GM18517 (cell line): Measurements from ENCODE around the gene RILP.
A peak's percentile ranks its signal among the peaks of the same experiment; 100 is the strongest.

Source experiments
- ATAC-seq: cut with Tn5 transposase; IDR thresholded peaks from one replicate; pipeline ENCODE4 v1.9.1; 2021; ENCODE audit warnings: mild to moderate bottlenecking, moderate library complexity; ENCODE audit not compliant: unreplicated experiment

The RILP gene

DNA sequence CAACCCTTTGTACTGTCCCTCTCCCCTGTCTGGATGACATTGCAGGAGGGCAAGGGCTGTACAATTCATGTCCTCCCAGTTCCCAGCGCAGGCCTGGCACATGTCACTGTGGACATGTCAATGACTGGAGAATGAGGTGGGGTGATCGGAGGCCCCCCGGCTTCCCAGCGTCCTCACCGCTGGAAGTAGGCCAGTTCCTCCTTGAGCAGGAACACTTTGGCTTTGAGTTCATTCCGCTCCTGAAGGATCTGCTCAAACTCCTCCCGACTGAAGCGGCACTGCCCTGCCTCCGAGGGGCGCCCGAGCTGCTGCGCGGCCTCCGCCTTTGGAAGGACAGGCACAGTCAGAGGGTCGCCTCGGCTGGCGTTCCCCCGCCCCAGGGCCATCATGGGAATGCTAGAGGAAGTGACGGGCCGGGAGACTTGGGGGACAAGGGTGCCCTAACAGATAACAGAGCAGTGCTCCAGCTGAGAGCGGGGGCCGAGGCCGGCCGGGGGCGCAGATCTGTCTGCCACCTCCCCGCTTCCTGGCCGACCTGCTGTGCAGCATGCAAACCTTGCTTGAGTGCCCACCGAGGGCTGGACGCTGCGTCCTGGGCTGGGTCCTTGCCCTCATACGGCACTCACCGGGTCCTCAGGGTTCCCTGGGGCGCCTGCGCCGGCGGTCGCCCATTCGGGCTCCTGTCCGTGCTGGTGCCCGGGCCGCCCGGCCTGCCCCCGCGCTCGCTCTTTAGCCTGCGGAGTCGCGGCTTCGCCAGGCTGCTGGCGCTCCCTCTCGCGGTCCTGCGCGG lies 1.3 kb downstream of the RILP start:
- ATAC-seq: peak; percentile 36

DNA sequence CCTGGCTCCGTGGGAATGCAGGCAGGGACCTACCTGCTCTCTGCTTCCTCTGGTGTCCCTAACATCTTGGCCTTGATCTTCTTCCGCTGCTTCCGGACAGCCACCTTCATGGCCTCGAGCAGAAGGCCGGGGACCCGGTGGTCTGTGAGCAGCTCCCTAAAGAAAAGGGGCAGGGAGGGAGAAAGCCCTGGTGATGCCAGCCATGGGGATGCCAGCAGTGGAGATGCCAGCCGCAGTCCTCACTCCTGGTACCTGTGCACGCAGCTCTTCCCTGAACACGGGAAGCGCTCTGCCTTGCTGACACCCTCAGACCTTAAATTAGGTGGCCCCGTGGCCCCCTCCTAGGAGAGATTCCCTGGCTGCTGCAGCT lies 1.9 kb downstream of the RILP start:
- no peak for ATAC-seq

DNA sequence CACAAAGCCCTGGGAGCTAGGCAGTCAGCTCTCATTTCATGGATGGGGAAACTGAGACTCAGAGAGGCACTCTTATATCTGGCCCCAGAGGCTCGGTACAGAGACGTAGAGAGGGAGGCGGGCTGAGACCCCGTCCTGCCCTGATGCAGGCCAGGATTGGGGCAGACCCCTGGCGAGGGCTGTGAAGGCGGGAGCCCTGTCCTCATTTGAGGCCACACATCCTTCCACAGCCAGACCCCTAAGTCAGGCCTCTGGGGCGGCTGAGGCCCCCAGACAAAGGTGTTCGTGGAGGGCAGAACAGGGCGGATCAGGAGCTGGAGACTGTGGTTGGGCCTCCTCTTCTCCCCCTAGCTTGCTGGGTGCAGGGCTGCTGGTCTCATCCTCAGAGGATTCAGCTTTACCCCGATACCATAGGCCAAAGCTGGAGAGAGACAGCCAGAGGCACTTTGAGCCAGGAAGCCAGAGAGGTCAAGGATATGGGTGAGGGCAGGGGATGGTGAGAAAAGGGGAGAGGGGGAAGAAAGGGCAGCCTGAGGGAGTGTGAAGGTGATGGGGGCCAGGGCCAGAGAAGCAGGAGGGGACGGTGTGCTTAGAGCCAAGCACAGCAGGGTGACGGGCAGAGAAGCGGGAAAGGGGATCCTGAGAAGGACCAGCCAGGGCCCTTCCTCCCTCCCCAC lies 3.3 kb downstream of the RILP start:
- ATAC-seq: no peak

DNA sequence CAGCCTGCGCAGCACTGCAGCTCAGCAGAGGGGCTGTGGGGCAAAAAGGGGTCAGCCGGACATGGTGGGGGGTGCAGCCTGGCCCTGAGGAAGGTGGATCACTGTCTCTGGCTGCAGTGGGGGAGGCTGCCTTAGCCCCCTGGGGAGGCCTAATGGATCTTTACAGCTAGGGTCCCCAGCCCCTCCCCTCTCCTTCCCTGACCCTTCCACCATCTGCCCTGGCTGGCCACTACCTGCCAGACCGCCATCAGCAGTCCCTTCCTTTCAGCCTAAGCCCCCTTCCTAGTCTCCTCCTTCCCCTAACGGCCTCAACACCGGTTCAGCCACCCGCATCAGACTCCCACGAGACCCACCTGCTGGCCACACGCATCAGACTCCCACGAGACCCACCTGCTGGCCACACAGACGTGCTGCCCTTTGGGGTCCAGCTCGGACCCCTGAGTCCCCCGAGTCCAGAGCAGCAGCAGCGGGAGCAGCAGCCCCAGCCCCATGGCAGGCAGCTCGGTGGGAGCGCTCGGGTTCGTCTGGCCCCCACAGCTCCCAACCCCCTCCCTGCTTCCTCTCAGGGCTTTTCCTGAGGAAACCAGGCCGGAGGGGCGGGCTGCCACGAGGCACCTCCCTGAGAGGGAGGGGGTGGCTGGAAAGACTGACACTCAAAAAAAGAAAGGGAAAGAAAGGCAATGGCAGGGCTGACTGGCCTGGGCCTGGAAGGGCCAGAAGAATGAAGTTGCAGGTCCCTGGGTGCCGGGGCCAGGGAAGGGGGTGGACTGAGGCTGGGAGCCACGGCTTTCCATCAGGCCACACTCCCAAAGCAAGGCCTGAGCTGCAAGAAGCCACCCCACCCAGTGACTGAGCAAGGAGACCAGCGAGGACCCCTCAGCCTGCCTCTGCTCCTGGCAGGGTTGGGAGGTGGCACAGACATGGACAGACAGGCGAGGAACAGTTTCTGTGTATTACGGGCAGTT lies 4.2 kb downstream of the RILP start, which contains the start of gene SCARF1:
SCARF1 (minus strand) TSS at position 526 of the 965 bp plus-strand sequence; CDS start at position 491, 35 bp downstream.
- no peak for ATAC-seq

DNA sequence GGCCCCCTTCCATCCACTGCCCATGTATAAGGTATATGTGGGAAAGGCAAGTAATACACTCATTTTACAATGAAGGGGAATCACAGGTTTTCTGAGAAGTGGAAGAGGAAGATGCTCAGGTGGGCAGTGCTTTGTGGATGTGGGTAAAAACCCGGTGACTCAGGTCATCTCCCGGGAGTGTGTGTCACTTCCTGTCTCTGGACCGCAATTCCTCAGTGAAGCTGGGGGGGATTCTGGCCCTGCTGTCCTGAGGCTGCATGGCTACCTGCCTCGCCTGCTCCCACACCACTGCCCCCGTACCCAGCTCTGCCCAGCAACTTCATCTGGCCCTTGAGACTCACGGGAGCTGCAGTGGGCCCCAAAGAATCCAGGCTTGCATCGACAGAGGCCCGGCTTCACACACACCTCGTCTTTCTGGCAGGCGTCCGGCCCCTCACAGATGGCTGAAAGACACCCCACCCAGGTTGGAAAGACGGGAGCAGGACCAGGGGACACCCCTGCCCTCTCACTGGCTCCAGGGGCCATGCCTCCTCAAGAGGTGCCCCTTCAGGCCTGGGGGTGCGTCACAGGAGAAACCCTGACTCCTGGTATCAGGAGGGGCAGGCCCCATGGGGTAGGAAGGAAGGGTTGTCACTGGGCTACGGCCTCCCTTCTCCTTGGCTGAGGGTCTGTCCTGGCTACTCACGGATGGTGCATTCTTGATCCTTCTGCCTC lies 5.0 kb downstream of the RILP start:
- no peak for ATAC-seq

DNA sequence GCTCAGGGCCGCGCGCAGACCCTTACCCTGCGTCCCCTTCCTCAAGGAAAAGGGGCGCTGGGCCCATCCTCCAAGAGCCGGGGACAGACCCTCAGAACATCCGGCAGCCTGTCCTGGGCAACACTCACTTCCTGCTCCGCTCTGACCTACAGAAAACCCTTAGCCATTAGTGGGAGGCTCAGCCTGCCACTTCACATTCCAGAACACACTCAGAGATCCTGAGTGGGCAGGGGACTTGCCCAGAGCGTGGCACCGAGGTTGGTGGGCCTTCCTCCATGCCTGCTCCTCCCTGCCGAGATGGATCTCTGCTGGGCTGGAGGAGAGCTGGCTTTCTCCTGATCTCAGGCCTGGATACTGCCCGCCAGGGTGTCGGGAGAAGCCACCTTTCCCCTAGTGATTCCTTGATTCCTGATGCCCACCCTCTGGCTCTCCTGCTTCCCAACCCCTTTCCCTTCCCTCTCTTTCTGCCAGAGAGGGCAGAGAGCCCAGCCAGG lies 5.6 kb downstream of the RILP start:
- ATAC-seq: no peak

DNA sequence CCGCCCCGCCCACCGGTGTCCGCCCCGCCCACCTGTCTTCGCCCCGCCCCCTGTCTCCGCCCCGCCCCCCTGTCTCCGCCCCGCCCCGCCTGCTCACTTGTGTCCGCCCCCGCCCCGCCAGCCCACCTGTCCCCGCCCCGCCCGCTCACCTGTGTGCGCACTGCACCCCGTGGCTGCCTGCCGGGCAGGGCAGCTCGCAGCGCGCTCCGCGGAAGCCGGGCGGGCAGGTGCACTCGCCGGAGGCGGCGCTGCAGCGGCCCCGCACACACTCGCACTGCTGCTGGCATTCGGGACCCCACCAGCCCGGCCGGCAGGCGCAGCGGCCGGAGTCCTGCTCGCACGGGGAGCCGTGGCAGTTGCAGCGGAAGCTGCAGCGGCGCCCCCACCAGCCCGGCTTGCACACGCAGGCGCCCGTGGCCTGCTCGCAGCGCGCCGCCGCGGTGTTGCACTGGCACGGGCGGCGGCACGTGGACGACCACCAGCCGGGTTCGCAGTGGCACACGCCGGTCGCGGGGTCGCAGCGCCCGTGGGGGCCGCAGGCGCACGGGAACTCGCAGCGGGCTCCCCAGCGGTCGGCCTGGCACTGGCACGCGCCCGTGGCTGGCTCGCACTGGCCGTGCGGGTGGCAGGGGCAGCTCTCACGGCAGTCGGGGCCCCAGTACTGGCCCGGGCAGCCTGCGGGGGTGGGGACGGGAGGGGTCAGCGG lies 6.2 kb downstream of the RILP start:
- ATAC-seq: no peak

DNA sequence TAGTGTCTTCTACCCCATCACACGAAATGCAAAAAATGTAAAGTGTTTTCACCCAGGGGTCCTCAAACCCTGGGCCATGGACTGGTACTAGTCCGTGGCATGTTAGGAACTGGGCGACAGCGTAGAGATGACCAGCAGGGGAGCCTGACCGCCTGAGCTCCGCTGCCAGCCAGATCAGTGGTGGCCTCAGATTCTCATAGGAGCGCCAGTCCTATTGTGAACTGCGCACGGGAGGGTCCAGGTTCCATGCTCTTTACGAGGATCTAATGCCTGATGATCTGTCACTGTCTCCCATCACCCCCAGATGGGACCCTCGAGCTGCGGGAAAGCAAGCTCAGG lies 8.6 kb downstream of the RILP start:
- ATAC-seq: no peak

DNA sequence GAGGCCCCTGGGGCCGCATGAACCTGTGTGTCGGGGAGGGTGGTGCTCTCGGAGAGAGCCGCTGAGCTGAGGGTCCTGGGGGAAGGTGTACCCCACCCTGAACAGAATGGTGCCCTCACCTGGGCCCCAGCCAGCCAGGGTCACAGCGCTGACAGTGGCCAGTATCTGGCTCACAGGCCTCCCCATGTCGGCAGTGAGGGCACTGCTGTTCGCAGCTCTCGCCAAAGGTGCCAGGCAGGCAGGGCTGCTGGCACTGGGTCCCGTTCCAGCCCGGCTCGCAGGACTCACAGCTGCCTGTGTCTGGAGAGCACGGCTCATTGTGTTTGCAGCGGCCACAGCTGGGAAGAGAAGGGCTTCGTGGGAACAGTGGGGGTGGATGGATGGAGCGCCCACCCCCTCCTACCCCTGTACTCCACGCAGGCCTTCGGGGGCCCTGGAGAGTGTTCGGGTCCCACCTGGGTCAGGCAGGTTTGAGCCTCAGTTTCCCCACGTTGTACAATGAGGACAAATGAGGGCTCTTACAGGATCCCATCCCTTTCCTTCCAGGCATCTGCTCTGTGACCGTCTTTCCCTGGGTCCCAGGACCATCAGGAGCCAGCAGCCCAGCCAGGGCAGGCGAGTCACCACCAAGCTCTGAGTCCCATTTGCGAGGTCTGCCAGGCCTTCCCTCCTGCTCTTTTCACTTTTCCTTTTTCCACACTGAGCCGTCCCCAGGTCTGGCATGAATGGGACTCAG lies 9.2 kb downstream of the RILP start:
- no peak for ATAC-seq

DNA sequence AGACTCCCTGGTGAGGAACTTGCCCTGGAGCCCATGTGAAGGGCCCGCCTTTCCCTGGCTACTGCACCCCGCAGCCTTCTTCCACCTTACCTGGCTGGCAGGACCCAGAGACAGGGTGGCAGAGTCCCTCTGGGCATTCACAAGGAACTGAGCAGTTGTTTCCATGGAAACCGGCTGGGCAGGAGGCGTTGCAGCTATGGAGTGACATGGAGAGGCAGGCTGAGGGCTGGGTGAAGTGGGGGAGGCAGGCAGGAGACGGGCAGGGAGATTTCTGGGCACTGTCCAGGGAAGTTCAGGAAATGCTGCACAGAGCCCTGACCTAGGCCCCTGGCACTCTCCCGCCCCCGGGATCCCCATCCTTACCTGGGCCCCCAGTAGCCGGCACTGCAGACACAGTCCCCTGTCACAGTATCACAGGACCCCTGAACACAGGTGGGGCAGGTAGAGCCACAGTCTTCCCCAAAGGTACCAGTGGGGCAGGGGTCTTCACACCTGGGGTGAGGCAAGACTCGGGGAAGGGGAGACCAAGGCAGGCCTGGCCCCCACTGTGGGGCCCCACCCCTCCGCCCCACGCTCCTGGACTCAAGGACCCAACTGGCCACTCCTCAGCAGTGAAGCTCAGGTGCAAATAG lies 10.0 kb downstream of the RILP start:
- no peak for ATAC-seq

DNA sequence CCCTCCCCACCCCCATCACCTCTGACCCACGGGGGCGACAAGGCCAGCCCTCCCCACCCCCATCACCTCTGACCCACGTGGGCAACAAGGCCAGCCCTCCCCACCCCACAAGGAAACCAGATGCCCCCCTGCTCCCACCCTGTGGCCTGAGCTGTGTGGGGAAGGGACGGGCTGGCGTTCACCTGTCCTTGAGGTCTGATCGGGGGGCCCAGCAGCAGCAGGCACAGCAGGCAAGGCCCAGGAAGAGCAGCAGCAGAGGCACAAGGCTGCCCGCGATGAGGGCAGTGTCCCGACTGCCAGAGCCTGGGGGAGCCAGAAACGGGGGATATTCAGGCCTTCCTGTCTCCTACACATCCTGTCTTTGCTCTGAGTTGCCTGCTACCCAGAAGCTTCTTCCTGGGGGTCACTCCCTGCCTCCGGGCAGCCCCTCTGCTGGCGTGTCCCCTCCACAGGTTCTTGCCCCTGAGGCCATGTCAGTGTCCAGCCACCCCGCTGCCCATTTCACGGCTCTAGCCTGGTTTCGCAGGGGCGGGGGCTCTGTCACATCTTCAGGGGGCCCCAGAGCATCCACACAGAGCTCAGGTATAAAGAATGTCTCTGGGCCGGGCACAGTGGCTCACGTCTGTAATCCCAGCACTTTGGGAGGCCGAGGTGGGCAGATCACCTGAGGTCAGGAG lies 10.9 kb downstream of the RILP start:
- no peak for ATAC-seq

DNA sequence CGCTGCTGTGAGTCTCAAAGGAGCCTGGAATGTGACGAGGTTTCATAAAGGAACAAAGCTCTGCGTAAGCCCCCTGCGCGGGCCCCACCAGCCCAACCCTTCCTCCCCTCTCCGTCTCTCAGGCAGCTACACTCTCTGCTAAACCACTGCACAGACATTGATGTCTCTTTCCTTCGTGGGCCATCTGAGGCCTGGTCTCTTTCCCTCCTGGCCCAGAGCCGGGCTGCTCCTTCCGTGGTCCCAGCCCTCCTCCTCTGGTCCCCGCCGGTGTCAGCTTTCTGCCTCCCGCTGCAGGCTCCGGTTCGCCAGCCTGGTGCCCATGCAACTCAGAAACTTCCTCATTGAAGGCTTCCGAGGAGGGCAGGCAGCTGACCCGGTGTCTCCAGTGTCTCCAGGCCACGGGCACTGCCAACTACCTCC lies 11.5 kb downstream of the RILP start:
- ATAC-seq: no peak

DNA sequence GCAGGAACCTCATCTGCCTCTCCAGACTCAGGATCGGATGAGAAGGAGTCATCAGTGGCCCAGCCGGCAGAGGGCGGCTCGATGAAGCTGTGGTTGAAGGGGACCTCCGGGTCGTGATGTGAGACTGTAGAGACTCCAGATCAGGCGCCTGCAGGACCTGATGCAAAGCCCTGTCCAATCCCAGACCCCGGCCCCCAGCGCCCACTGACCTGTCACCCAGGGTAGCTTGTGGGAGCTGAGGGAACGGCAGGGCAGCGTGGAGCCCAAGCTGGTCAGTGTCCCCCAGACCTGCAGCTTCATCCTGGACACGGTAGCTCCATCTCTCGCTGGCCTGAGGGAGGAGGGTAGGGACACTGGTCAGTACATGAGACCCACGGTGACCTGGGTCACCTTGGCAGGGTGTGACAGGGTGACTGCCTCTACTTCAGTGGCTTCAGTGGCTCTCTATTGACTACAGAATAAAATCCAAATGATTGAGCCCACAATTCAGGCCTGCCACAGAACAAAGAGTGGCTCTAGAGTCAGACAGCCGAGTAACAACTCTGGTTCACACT lies 12.9 kb downstream of the RILP start:
- no peak for ATAC-seq

DNA sequence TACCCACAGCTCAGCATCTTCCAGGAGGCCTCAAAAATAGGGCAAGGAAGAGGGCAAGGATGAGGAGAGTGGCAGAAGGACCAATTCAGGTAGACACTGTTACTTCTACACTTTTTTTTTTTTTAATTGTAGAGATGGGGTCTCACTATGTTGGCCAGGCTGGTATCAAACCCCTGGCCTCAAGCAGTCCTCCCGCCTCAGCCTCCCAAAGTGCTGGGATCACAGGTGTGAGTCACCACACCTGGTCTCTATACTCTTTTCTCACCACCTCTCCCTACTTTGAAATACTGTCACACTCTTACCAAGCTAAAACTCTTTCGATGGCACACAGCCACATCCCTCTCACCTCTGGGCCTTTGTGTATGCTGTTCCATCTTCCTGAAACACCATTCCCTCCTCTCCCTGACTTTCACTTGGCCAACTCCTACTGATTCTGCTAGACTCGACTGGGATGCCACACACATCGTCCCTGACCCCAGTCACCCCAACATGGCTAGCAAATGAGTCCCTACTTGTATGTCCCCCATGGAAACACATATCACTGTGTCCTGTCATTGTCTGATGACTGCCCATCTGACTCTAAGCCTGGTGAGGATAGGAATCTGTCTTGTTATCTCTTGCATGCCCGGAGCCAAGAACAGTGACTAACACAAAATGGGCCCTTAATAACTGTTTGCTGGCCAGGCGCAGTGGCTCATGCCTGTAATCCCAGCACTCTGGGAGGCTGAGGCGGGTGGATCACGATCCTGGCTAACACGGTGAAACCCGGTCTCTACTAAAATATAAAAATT lies 13.8 kb downstream of the RILP start:
- ATAC-seq: no peak

DNA sequence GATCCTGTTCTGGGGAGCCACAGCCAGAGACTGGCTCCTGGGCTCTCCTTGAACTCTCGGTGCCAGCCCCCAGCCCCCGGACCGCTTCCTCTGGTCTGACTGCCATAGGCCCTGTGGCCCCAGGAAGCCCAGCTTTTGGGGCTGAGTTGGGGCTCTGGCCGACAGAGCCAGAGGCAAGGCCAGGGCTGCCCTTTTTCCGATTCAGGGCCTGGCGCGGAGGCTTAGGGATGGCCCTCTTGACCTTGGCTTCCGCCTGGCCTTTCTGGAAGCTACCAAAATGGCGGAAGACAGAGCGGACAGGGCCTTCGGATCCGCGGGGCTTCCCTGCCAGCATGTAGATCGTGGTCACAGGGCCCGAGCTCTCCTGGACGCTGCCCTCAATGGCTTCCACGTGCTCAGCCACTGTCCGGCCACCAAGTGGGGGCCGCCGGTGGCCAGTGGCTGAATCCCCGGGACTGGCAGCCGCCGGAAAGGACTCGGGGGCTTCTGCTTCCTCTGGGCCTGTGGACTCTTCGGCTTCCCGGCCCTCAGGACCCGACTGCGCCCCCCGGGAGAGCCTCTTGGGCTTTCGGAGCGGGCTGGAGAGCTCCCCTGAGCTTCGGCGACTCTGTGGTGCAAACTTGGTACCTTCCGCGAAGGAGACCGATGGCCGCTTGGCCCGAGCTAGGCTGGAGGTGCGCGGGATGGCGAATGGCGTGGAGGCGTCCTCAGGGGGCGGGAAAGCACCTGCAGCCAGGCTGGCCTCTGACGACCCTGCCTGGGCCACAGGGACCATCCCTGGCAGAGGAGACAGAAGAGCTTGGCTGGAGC lies 14.6 kb downstream of the RILP start:
- ATAC-seq: no peak

DNA sequence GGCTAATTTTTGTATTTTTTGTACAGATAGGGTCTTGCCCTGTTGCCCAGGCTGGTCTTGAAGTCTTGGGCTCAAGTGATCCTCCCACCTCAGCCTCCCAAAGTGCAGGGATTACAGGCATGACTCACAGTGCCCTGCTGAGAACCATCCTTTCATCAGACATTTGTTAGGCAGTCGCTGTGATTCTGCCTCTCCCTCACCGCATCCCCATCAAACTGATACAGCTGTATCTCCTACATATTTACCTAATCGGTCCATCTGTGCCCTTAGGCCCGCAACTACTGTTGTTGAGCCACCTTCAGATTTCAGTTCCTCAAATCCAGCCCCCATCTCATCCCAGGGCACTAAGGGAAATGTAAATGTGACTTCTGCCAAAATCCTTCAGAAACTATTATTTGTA lies 19.0 kb downstream of the RILP start:
- no peak for ATAC-seq
